MM.1S (cell line): ENCODE results near the gene MARCHF10.

Source experiments
- DNase-seq: peaks from one replicate; pipeline ENCODE4 v3.0.0-alpha.2; 2015
- H2AFZ ChIP-seq: fragments of 300-600 bp; sonication (generic); 2 replicates; pipeline ENCODE4 v1.6.0; 2016; ENCODE audit warnings: antibody characterized with exemption, low read length
- H3F3A ChIP-seq: fragments of 300-600 bp; sonication (generic); 2 replicates; pipeline ENCODE4 v1.6.1; 2016; ENCODE audit warnings: mild to moderate bottlenecking, antibody characterized with exemption, low read length, moderate library complexity, mixed read lengths; ENCODE audit not compliant: insufficient read depth
- H3K27ac ChIP-seq: fragments of 300-600 bp; sonication (generic); 2 replicates; pipeline ENCODE4 v1.5.1; 2016; ENCODE audit warnings: mild to moderate bottlenecking, low read length
- H3K27me3 ChIP-seq: fragments of 300-600 bp; sonication (generic); replicated peaks from 2 replicates; pipeline ENCODE4 v1.6.0; 2016; ENCODE audit warnings: low read length; ENCODE audit not compliant: insufficient read depth
- H3K36me3 ChIP-seq: fragments of 300-600 bp; sonication (generic); replicated peaks from 2 replicates; pipeline ENCODE4 v1.6.1; 2016; ENCODE audit warnings: mild to moderate bottlenecking, low read length, mixed read lengths; ENCODE audit not compliant: insufficient read depth
- H3K4me1 ChIP-seq: fragments of 300-600 bp; sonication (generic); 2 replicates; pipeline ENCODE4 v1.6.1; 2016; ENCODE audit warnings: low read length, mixed read lengths
- H3K4me2 ChIP-seq: fragments of 300-600 bp; sonication (generic); 2 replicates; pipeline ENCODE4 v1.6.0; 2016; ENCODE audit warnings: low read depth, low read length
- H3K4me3 ChIP-seq: fragments of 300-600 bp; sonication (generic); 2 replicates; pipeline ENCODE4 v1.5.1; 2016; ENCODE audit warnings: low read length, mixed read lengths
- H3K79me2 ChIP-seq: fragments of 300-600 bp; sonication (generic); 2 replicates; pipeline ENCODE4 v1.6.1; 2016; ENCODE audit warnings: mixed run types, low read length, mixed read lengths
- H3K9ac ChIP-seq: fragments of 300-600 bp; sonication (generic); 2 replicates; pipeline ENCODE4 v1.6.1; 2016; ENCODE audit warnings: low read length, mixed read lengths
- H3K9me2 ChIP-seq: fragments of 300-600 bp; sonication (generic); replicated peaks from 2 replicates; pipeline ENCODE4 v1.6.1; 2016; ENCODE audit warnings: mild to moderate bottlenecking, low read length, mixed read lengths; ENCODE audit not compliant: insufficient read depth
- H3K9me3 ChIP-seq: fragments of 300-600 bp; sonication (generic); replicated peaks from 2 replicates; pipeline ENCODE4 v1.6.1; 2016; ENCODE audit warnings: mild to moderate bottlenecking, low read length, mixed read lengths; ENCODE audit not compliant: insufficient read depth
- H4K20me1 ChIP-seq: fragments of 300-600 bp; sonication (generic); 2 replicates; pipeline ENCODE4 v1.6.1; 2016; ENCODE audit warnings: mild to moderate bottlenecking, low read length, moderate library complexity, mixed read lengths; ENCODE audit not compliant: insufficient read depth
- CTCF ChIP-seq: fragments of 300-600 bp; sonication (generic); IDR thresholded peaks from 2 replicates; pipeline ENCODE4 v1.5.1; 2016; ENCODE audit warnings: antibody characterized with exemption, low read length, mixed read lengths
- EZH2 ChIP-seq: fragments of 300-600 bp; sonication (generic); optimal IDR thresholded peaks from 2 replicates; pipeline ENCODE3; 2017; ENCODE audit warnings: low read depth, mild to moderate bottlenecking, antibody characterized with exemption, low read length, mixed read lengths
- EZH2phosphoT487 ChIP-seq: fragments of 300-600 bp; sonication (generic); IDR thresholded peaks from 2 replicates; pipeline ENCODE4 v1.6.1; 2018; ENCODE audit warnings: antibody characterized with exemption, low read length

MARCHF10 gene

GRCh38 chr17:62652251-62653001 is 155.7 kb downstream of the MARCHF10 start:
- H3K36me3 ChIP-seq = no peaks in the 10 kb centered on the region
- peaks cover 10% of the 10 kb centered on the region for H3K27me3 ChIP-seq
- peak overlapping the region; percentile 65 for H3K4me3 ChIP-seq
- H2AFZ ChIP-seq = peak overlapping the region; percentile 77
- no peak for TF ChIP-seq CTCF
- TF ChIP-seq EZH2phosphoT487 = no peak
- no peak for TF ChIP-seq EZH2
- H3K27ac ChIP-seq = no peak overlapping the region
- H3F3A ChIP-seq = no peaks in the 10 kb centered on the region
- H4K20me1 ChIP-seq = no peaks in the 10 kb centered on the region
- H3K9ac ChIP-seq = peak overlapping the region; percentile 27; the same call in 1 of the 2 replicates
- no peaks in the 10 kb centered on the region for H3K79me2 ChIP-seq
- no peaks in the 10 kb centered on the region for H3K4me1 ChIP-seq
- H3K9me3 ChIP-seq = no peaks in the 10 kb centered on the region
- no peaks in the 10 kb centered on the region for H3K9me2 ChIP-seq
- peak overlapping the region; percentile 93 for H3K4me2 ChIP-seq
- peak; percentile 21 for DNase-seq
